WERI-Rb-1 (cell line): ENCODE data around the gene UCHL5.
A peak's percentile ranks its signal among the peaks of the same experiment; 100 is the strongest.
"Not testable (repeated sequence)": the region's sequence is repeated elsewhere in the genome, so short reads cannot be mapped to it uniquely, and the experiment has no call there.

Source experiments
- DNase-seq: peaks from one replicate; pipeline ENCODE4 v3.0.0-alpha.2; 2020
- H3K27ac ChIP-seq: fragments of 250-450 bp; sonication (Bioruptor Pico); 2 replicates; pipeline ENCODE4 v1.5.1; 2020; ENCODE audit warnings: mild to moderate bottlenecking, moderate library complexity
- H3K27me3 ChIP-seq: fragments of 250-450 bp; sonication (Bioruptor Pico); 2 replicates; pipeline ENCODE4 v1.5.1; 2021; ENCODE audit warnings: mild to moderate bottlenecking, low read depth, moderate library complexity; ENCODE audit not compliant: insufficient read depth, severe bottlenecking
- H3K36me3 ChIP-seq: fragments of 250-450 bp; sonication (Bioruptor Pico); 2 replicates; pipeline ENCODE4 v1.5.1; 2020; ENCODE audit warnings: mild to moderate bottlenecking, moderate library complexity
- H3K4me3 ChIP-seq: 2 replicates; pipeline ENCODE4 v1.5.1; 2011; ENCODE audit warnings: low read depth, mild to moderate bottlenecking, control low read depth, low read length
- H3K9me3 ChIP-seq: fragments of 250-450 bp; sonication (Bioruptor Pico); 2 replicates; pipeline ENCODE4 v1.5.1; 2021; ENCODE audit warnings: mild to moderate bottlenecking, moderate library complexity; ENCODE audit not compliant: severe bottlenecking
- CTCF ChIP-seq: IDR thresholded peaks from 2 replicates; pipeline ENCODE4 v1.5.1; 2011; ENCODE audit warnings: low read depth, mild to moderate bottlenecking, control low read depth, inconsistent platforms, low read length

The UCHL5 gene

GRCh38 chr1:193042766-193043691, 16.1 kb downstream of the UCHL5 start:
- Histone ChIP-seq H3K27me3 (no peaks in the 10 kb centered on the region), H3K27ac (no peak overlapping the region), H3K9me3 (no peaks in the 10 kb centered on the region), H3K36me3 (peaks cover 29% of the 10 kb centered on the region), H3K4me3 (no peak overlapping the region)
- DNase-seq, result peak; percentile 12
- TF ChIP-seq CTCF, result no peak

- Histone ChIP-seq H3K27ac (no peak overlapping the region), H3K27me3 (no peaks in the 10 kb centered on the region), H3K9me3 (no peaks in the 10 kb centered on the region), H3K36me3 (peaks cover 9% of the 10 kb centered on the region), H3K4me3 (no peak overlapping the region)
- DNase-seq, result no peak
- TF ChIP-seq CTCF, result no peak
These were observed 19.1 kb downstream of the UCHL5 start for GRCh38 chr1:193040011-193040410.

- Histone ChIP-seq H3K9me3 (no peaks in the 10 kb centered on the region), H3K27me3 (no peaks in the 10 kb centered on the region), H3K27ac (no peak overlapping the region), H3K36me3 (no peaks in the 10 kb centered on the region), H3K4me3 (no peak overlapping the region)
- no peak for TF ChIP-seq CTCF
- no peak for DNase-seq
These were observed 22.7 kb downstream of the UCHL5 start for GRCh38 chr1:193036337-193037047.

GRCh38 chr1:193033610-193034009, 25.6 kb downstream of the UCHL5 start:
- no peaks in the 10 kb centered on the region for H3K9me3 ChIP-seq
- no peak for TF ChIP-seq CTCF
- peaks cover 3% of the 10 kb centered on the region for H3K36me3 ChIP-seq

GRCh38 chr1:193032643-193033427, 26.3 kb downstream of the UCHL5 start:
- H3K27me3 ChIP-seq, H3K4me3 ChIP-seq, H3K27ac ChIP-seq, H3K36me3 ChIP-seq, DNase-seq, H3K9me3 ChIP-seq: not testable (repeated sequence)

More at GRCh38 chr1:193033610-193034009, 25.6 kb downstream of the UCHL5 start:
- Histone ChIP-seq H3K27ac (no peak overlapping the region), H3K4me3 (no peak overlapping the region), H3K27me3 (no peaks in the 10 kb centered on the region)
- DNase-seq, result no peak

- no peaks in the 10 kb centered on the region for H3K27me3 ChIP-seq
These were observed 27.7 kb downstream of the UCHL5 start for GRCh38 chr1:193031431-193031830.

More at GRCh38 chr1:193031431-193031830, 27.7 kb downstream of the UCHL5 start:
- no peak for DNase-seq
- no peak for TF ChIP-seq CTCF
- Histone ChIP-seq H3K4me3 (no peak overlapping the region), H3K27ac (no peak overlapping the region), H3K9me3 (no peaks in the 10 kb centered on the region), H3K36me3 (peaks cover 10% of the 10 kb centered on the region)
